NCI-H526 treated with DMSO at 0.1 percent for 48 hours (cell line): ENCODE measurements around the gene CEP70.
"Not testable (repeated sequence)": the region's sequence is repeated elsewhere in the genome, so short reads cannot be mapped to it uniquely, and the experiment has no call there.

Source experiments
- DNase-seq: peaks from one replicate; lab custom pipeline; 2025; lab: John Stamatoyannopoulos, UW

CEP70 gene

DNA sequence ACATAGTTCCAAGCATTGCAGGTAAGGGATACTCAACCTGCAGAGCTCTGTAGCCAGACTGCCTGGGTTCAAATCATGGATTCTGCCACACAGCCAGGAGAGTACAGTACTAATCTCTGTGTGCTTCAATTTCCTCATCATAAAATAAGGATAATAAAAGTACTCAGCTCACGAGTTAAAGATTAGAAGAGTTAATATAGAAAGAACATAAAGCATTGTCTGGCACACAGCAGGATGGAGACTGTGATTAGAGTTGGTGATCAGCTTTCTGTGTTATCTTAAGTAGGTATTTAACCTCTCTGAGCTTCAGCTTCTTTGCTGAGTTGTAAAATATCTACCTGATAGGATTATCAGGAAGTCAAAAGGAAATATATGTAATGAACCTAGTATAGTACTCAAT, 2.7 kb downstream of the CEP70 start:
- no peak for DNase-seq

DNA sequence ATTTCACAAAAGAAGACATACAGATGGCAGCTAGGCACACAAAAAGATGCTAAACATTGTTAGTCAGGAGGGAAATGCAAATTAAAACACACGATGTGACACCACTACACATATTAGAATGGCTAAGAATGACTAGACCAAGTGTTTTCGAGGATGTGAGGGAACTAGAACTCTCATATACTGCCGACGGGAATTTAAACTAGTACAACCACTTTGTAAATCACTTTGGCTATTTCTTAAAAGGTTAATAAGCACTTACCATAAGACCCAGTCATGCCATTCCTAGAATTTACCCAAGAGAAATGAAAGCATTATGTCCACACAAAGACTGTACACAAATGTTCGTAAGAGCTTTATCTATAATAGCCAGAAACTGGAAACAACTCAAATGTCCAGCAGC, 5.6 kb downstream of the CEP70 start:
- no peak for DNase-seq

DNA sequence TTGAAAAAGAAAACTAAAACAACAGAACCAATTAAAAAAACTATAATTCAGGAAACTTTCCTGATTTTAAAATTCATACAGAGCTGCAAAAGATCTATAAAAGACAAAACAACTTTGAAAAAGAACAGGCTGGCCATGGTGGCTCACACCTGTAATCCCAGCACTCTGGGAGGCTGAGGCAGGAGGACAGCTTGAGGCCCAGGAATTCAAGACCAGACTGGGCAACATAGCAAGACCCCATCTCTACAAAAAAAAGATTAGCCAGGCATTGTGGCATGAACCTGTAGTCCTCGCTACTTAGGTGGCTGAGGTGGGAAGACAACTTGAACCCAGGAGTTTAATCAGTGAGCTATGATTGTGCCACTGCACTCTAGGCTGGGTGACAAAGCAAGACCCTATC, 6.7 kb downstream of the CEP70 start:
- DNase-seq = no peak

DNA sequence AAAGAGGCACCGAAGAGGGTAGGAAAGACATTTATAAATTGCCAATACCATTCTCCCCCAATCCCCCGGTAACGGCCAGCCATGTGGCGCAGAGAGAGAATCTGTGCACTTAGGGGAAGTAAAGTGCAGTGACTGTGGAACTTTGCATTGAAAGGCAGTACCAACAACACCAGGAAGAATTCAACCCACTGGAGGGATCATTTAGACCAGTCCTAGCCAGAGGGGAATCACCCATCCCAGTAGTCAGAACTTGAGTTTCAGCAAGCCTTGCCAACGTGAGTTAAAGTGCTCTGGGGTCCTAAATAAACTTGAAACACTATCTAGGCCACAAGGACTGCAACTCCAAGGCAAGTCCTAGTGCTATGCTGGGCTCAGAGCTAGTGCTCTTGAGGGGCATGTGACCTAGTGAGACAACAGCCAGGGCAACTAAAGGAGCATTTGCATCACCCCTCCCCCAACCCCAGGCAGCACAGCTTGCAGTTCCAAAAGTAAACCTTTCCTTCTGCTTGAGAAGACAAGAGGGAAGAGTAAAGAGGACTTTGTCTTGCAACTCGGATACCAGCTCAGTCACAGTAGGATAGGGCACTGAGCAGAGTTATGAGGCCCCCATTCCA, 15.0 kb downstream of the CEP70 start:
- no peak for DNase-seq

DNA sequence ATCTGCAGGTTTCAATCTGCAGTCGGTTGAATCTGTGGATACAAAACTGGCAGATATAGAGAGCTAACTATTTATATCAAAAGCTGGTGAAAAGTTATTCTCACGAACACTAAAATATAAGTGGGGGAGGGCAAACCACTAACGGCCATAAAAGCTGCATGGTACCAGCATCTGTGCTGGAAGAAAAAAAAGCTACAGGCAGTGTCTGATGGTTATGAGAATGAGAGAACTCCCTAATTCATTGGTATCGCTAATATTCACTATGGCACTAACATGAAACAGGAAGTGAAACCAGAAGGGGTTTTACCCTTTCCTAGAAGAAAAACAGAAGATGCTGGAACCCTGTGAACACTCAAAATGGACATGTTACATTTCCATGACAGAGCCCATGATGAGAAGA, 15.9 kb downstream of the CEP70 start:
- no peak for DNase-seq

DNA sequence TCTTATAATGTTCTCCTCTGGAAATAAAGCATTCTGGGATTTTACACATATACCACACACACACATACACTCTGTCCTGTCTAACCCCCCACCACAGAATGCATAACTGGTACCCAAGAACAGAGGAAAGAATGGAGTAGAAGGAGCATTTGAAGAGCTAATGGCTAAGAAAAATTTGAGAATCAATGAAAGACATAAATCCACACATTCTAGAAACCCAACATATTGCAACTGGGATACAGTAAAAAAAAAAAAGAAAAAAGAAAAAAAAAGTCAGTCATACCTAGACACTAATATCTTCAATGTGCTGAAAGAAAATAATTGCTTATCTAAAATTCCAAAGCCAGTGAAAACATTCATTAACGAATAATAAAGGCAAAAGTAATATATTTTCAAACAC, 20.9 kb downstream of the CEP70 start:
- DNase-seq = no peak

DNA sequence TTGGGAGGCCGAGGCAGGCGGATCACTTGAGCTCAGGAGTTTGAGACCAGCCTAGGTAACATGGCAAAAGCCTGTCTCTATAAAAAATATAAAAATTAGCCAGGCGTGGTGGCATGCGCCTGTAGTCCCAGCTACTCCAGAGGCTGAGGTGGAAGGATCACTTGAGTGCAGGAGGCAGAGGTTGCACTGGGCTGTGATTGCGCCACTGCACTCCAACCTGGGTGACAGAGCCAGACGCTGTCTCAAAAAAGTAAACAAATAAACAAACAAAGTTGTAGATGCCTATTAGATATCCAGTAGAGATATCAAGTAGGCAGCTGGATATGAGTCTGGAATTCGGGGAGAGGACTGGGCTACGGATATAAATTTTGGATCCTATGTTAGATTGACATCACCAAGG, 24.4 kb downstream of the CEP70 start:
- DNase-seq = not testable (repeated sequence)

DNA sequence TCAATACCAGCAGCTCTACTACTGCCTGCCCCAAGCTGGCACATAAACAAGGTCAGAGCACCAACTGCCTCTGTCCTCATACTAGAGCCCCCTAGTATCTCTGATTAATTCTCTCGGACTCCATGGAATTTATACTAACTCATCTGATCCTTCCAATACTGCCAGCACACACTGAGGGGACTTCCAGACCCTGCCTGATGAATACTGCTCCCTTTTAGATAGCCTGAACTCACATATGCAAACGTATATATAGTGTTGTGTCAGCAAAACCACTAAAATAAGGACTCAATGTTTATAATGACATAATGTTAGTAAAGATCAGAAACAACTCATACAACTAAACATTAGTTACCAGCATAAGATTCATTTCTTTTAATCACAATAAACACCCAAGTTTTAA, 25.0 kb downstream of the CEP70 start:
- DNase-seq = no peak

DNA sequence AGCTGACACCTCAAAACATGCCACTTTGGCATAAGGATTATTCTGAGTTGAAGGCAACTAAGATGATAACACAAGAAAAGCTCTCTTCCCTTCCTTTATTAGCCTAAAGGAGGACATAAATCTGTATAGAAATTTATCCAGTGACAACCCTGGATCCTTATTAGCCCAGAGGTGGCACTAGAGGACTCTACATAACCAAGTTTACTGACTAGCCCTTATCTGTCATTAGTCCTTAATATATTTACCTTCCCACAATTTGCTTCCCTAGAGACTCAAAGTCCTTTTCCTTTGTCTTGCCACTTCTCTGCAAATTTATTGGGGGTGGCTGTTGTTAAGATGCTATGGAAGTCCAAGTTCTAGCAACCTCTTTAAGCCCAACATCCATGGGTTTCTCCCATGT, 26.7 kb downstream of the CEP70 start:
- DNase-seq = no peak

DNA sequence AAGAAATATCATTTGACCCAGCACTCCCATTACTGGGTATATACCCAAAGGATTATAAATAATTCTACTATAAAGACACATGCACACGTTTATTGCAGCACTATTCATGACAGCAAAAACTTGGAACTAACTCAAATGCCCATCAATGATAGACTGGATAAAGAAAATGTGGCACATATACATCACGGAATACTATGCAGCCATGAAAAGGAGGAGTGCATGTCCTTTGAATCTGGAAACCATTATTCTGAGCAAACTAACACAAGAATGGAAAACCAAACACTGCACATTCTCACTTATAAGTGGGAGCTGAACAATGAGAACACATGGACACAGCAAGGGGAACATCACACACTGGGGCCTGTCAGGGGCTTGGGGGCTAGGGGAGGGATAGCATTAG, 27.8 kb downstream of the CEP70 start:
- not testable (repeated sequence) for DNase-seq

DNA sequence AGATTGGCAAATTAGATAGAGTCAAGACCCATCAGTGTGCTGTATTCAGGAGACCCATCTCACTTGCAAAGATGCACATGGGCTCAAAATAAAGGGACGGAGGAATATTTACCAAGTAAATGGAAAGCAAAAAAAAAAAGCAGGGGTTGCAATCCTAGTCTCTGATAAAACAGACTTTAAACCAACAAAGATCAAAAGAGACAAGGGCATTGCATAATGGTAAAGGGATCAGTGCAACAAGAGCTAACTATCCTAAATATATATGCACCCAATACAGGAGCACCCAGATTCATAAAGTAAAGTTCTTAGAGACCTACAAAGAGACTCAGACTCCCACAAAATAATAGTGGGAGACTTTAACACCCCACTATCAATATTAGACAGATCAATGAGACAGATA, 31.2 kb downstream of the CEP70 start:
- DNase-seq = not testable (repeated sequence)

DNA sequence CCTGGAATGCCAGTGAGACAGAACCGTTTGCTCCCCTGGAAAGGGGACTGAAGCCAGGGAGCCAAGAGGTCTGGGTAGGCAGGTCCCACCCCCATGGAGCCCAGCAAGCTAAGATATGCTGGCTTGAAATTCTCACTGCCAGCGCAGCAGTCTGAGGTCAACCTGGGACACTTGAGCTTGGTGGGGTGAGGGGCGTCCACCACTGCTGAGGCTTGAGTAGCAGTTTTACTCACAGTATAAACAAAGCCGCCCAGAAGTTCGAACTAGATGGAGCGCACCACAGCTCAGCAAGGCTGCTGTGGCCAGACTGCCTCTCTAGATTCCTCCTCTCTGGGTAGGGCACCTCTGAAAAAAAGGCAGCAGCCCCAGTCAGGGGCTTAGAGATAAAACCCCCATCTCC, 33.6 kb downstream of the CEP70 start:
- no peak for DNase-seq

DNA sequence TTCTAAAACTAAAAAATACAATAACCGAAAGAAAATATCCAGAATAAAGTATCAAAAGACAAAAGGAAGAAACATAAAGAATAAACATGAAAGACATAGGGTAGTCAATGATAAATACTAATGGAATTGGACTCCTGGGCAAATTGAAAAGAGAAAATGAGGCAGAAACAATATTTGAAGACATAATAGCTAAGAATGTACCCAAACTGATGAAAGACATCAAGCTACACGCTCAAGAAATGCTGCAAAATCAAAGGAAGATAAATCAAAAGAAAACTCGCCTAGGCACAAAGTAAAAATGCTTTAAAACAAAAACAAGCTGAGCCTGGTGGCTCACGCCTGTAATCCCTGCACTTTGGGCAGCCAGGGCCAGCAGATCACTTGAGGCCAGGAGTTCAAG, 34.9 kb downstream of the CEP70 start:
- DNase-seq = no peak

DNA sequence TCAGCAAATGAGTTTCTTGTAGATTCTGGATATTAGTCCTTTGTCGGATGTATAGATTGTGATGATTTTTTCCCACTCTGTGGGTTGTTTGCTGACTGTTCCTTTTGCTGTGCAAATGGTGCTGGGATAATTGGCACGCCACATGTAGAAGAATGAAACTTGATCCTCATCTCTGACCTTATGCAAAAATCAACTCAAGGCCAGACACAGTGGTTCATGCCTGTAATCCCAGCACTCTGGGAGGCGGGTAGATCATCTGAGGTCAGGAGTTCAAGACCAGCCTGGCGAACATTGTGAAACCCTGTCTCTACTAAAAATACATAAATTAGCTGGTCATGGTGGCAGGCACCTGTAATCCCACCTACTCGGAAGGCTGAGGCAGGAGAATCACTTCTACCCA, 39.3 kb downstream of the CEP70 start:
- not testable (repeated sequence) for DNase-seq

DNA sequence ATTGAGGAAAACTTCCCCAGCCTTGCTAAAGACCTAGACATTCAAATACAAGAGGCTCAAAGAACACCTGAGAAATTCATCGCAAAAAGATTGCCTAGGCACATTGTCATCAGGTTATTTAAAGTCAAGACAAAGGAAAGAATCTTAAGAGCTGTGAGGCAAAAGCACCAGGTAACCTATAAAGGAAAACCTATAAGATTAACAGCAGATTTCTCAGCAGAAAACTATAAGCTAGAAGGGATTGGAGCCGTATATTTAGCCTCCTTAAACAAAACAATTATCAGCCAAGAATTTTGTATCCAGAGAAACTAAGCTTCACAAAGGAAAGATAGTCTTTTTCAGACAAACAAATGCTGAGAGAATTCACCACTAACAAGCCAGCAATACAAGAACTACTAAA, 43.1 kb downstream of the CEP70 start:
- not testable (repeated sequence) for DNase-seq

DNA sequence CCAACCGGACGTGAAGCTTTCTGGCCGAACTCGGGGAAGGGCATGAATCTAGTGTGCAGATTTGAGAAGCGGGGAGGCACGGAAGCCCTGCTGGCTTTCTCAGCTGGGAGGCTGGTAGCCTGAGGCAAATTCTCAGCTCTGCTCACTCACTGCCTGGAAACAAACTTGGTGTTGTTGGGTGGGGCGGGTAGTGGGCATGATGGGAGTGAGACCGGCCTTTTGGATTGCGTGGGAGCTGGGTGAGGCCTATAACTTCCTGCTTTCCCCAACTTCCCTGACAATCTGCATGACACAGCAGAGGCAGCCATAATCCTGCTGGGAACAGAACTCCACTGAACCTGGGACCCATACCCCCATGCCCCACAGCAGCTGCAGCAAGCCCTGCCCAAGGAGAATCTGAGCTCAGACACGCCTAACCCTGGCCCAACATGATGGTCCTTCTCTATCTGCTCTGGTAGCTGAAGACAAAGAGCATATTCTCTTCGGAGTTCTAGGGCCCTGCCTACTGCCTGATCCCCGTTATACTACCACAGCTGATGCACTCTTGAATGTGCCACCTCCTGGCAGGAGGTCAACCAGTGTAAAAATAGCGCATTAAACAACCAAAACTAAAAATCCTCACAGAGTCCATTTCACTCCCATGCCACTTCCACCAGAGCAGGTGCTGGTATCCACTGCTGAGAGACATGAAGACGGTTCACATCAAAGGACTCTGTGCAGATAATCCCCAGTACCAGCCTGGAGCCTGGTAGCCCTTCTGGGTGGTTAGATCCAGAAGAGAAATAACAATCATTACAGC, 44.7 kb downstream of the CEP70 start:
- no peak for DNase-seq

DNA sequence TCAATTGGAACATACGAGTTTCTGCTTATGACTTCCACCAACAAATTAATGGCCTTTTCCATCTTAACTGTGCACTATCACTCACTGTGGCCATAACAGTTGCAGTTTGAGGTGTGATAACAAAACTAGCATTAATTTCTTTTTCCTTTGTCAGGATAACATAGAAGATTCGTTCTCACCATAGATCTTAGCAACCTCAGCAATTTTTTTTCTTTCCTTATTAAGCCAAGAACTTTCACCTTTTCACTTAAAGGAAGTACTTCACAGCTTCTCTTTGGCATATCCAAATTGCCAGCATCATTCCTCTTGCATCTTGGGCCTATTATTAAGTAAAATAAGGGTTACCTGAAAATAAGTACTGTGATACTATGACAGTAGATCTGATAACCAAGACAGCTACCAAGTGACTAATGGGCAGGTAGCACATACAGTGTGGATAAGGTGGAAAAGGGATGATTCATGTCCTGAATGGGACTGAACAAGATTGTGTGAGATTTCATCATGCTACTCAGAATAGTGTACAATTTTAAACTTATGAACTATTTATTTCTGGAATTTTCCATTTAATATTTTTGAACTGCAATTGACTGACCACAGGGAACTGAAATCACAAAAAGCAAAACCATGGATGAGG, 46.6 kb downstream of the CEP70 start:
- no peak for DNase-seq

DNA sequence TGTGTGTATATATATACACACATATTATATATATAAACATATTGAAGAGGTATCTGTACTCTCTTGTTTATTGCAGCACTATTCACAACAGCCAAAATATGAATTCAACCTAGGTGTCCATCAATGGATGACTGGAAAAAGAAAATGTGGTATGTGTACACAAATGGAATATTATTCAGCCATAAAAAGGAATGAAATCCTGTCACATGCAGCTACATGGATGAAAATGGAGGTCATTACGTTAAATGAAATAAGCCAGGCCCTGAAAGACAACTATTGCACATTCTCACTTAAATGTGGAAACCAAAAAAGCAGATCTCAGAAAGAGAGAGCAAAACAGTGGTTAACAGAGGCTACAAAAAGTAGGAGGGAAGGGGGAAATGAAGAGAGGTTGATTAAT, 49.5 kb downstream of the CEP70 start:
- DNase-seq = no peak

DNA sequence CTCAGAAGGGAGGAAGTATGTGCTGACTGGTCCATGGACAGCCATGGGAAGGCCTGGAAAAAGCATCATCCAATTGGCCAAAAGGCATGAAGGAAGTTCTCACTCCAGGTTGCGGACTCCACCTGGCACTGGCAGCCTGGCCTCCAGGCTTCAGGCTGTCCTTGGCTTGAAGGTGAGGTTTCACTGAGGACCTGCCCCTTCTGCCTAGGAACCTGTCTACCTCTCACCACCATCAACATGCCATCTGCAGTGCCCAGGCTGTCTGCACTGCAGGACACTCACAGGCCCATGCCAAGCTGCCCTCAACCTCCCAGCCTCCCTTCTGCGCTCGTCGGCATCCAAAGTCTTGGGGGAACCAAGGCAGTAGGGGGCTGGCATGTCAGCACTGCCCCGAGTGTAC, 51.1 kb downstream of the CEP70 start:
- DNase-seq = no peak

DNA sequence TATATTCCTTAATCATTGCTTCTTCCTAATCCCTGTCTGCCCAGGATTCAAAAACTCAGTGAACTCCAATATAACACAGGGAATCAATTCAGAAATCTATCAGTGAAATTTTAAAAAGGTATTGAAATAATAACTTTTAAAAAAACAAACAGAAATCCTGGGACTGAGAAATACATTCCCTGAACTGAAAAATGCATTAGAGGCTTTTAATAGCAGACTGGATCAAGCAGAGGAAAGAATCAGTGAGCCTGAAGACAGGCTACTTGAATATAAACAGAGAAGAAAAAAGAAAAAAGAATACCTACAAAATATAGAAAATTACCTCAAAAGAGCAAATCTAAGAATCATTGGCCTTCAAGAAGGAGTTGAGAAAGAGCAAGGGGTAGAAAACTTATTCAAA, 54.7 kb downstream of the CEP70 start:
- no peak for DNase-seq

DNA sequence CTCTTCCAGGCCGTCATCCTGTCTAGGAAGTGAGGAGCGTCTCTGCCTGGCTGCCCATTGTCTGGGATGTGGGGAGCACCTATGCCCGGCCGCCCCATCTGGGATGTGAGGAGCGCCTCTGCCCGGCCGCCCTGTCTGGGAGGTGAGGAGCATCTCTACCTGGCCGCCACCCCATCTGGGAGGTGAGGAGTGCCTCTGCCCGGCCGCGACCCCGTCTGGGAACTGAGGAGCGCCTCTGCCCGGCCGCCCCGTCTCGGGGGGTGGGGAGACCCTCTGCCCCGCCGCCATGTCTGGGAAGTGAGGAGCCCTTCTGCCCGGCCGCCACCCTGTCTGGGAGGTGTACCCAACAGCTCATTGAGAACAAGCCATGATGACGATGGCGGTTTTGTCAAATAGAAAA, 72.6 kb downstream of the CEP70 start:
- DNase-seq = not testable (repeated sequence)

DNA sequence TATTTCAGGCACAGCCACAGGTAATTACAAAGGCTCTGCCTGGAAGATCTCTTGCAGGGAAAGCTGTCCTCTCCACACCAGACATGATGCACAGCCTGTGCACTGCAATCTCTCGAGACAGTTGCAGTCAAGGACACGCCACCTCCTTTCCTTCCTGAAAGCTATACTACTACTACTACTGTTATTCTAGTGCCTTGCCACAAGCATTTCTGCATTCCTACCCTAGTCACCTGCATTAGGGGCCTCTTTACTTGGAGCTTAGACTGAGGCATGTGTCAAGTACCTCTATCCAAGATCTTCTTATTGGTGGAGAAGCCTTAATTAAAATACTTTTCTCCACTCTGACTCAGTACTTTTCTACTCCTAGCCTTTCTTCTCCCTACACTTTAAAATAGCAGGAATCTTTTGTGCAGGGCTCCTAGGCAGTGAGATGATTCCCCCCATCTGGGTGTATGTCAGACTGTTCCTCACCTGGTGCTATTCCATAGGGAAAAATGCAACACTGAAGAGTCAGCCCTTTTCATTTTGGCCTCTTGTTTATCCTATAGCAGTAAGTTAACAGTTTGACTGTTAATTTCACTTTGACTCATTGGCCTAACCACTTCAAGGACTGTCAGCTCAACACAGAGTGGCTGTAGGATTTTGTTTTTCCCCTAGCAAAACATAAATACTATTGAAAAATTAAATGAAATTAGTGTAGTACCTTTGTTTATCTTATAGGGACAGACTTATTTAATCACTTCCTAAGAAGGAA, 80.8 kb downstream of the CEP70 start:
- DNase-seq = no peak

DNA sequence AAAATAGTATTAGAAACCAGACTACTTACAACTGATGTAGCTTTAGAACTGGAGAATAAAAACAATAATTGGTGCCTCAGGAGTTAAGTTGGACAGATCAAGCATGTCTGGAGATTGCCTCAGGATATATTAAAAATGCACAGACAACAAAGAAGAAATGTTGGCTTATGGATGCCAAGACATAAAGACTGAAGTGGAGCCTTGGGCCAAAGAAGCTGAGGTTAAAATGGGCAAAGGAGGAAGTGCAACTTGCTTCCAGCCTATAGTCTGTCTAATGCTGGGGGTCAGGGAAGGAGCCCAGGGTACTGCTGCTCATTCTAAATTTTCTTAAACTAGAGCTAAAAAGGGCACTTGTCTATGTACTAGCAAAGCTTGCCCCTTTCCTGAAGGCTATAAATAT, 82.1 kb downstream of the CEP70 start:
- no peak for DNase-seq
